T-helper 2 cell (primary cell): ENCODE data around the gene VSNL1.

Source experiments
- DNase-seq, 5 experiments: peaks; one replicate each; pipeline versions ENCODE4 v3.0.0 to v3.0.0-alpha.2; 2012 to 2022
- total RNA-seq, 2 donors: gene quantifications; one replicate each; lab custom pipeline; 2026; lab: John Stamatoyannopoulos, UW

The VSNL1 gene
- total RNA-seq = 0 reads per million in 2 donors

DNA sequence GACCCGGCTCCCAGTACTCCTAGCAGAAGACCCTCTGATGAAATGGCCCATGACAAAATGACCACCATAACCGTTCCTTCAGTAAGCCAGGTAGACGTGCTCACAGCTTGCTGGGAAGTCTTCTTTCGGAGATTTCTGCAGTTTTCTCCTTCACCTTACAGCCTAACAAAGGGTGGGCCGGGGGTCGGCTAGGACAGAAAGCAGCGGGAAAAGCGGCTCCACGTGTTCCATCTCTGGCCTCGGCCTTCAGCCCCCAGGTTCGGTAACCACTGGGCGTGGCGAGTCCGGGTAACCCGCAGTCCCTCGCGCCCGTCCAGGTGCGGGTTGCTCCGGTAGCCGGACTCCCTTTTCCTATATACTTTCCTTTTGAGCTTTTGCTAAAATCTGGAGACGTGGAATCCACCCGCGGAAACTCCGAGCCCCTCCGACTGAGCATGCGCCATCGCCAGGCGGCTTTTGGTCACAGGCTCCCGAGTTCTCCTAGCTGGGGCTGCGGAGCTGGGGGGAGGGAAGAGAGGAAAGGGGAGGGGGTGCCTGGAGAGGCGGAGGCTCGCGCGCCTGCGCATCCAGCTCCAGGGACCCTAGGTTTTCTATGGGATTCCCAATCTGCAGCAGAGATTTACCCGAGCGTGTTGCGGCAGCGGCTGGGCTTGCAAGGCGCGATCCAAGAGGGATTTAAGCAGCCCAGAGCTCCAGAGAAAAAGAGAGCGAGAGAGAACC is at the start of gene VSNL1:
VSNL1 (plus strand) TSS at position 604 of the 720 bp plus-strand sequence. CDS start 51,379 bp downstream, outside the sequence.
- DNase-seq = no peak

DNA sequence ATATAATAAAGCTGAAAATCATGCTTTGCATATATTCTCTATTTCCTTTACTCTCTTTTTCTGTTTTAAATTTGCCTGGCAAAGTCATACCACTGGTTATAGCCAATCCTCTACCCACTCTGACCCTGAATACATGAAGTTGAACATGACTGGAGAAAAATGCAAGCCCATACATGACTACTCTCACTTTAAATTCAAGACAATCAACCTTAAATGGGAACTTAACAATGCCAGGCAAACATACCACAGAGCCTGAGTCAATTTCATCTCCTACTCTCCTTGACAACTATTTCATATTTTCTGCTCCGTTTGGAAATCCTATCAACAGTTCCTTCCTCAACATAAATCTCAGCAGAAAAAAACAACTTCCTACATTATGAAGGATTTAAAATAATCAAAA is 44.9 kb upstream of the VSNL1 start:
- DNase-seq = no peak

DNA sequence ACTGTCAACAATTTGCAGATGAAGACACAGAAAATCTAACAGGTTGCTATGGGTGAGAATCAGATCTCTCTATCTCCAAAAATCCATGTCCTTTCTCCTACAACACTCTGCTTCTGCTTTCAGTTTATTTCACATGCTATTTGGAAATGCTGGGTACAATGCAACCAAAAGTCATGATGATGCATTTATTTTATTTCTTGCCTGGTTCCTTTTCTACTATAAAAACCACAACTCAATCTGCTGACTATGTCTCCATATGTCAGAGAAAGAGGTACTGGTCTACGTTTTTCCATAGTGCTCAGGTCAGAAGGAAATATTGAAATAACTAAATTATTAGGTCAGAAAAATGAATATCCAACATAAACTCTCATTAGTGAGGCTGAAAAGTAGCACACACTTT is 42.8 kb upstream of the VSNL1 start:
- no peak for DNase-seq

DNA sequence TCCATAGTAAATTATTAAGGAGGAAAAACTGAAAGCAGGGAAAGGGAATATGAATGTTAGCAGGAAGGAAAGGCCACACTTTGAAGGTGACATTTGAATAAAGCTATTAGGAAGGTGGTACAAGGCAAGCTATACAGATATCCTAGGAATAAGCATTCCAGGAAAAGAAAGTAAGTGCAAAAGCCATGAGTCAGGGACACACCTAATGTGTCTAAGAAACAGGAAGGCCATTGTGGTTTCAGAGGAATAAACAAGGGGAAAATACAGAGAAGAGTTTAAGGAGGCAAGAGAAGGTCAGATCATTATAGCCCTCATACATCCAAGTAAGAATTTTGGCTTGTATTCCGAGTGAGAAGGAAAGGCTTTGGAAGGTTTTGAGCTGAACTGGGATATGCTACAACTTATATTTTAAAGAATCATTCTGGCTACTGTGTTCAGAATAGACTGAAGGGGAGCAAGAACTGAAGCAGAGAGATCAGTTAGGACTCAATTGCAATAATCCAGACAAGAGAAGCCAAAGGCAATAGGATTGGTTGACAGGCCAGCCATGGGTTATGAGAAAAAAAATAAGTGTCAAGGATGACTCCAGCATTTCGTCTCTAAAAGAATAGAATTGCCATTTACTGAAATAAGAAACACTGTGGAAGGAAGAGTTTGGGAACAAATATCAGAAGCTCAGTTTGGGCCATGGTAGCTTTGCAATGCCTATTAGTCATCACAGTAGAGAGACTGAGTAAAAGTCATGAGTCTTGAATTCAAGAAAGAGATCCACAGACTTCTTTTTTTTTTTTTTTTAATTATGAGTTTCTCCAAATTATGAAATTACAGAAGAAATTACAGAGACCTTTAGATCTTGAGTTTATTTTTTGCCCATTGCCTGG is 33.5 kb upstream of the VSNL1 start:
- no peak for DNase-seq

DNA sequence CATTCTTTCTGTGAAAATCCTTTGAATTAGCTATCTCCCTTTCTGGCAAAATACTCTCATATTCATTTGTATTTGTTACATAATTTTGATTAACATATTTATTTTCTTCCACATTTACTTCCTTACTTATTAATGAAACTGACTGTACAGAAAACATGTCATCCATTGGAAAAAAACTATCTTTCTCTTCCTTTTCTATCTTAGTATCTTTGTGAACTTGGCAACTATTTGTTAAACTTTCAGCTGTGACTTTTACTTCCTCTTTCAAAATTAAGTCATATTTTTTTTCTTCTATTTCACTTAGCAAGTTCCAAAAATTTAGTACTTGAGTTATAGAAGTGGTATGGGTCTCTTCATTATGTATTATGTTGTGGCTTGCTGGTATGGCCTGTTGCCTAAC is 24.8 kb upstream of the VSNL1 start:
- DNase-seq = no peak

DNA sequence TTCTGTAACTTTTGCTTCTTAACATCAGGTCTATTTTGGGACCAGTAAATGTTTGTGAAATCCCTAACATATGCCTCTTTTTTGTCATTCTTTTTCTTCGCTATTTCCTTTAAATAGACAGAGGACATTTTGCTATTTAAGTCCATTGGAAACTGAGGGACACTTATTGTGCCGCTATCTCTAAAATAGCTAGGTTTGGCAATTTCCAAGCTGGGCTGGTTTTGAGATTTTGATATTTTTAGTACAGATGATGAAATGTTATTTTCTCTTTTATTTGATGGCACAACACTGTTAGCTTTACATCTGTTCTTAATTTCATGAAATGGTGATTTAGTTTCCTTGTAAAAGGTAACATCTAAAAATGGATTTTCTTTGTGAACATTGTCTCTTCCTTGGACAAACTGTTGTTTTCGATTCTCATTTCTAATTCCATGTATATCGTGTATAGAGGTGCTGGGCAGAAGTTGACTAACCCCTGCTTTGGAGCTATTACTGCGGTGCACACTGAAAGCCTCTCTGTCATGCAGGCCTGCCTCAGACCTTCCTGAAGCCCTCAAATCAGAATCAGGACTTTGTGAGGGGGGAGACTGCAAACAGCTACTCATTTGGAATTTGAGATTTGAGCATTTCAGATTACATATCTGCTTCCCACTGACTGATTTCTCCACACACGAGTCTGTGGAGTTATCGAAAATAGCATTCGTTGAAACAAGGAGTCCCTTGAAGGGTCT is 22.9 kb upstream of the VSNL1 start:
- no peak for DNase-seq

- DNase-seq = peak in 1 of 5 experiments; percentile 23
Measured at GRCh38 chr2:17518212-17519154, 22.0 kb upstream of the VSNL1 start, which contains the start of gene RAD51AP2. RAD51AP2 (minus strand) TSS chr2:17518440; CDS start chr2:17518415, 25 bp downstream.

- DNase-seq = no peak
Measured at GRCh38 chr2:17519486-17519885, 21.0 kb upstream of the VSNL1 start.

- DNase-seq = no peak
Measured at GRCh38 chr2:17520761-17521160, 19.7 kb upstream of the VSNL1 start.

DNA sequence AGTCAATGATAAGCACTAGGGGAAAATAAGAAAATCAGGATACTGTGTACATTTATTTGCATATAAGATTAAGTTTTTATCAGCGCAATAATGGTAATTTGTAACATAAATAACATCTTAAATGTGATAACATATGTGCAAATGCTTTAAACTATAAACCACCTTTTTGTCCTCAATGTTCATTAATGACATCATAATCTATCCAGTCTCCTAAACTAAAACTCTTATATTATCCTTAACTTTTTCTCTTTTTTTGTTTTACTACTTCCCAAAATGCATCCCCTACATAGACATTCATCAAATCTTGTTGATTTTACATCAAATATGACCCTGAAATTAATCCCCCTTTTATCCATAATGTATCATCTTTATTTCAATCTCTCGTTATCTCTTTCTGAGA is 18.9 kb upstream of the VSNL1 start:
- DNase-seq = no peak

- DNase-seq = no peak
Measured at GRCh38 chr2:17522303-17522702, 18.2 kb upstream of the VSNL1 start.

DNA sequence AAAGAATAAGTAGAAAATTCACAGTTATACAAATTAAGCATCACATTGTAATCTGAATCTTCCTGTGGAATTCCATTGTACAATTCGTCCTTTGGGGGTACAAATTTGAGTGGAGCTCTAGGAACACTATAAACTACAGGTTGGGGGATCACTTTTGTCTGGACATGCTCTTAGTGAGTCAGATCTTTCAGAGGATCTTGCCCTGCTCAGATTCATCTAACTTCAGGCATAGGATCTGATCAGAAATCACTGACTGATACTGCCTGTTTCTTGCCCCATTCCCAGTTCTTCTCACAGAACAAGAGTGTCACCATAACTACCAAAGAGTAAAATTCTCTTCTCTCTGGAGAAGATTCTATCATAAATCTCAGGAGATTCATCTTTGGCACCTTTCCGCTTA is 10.7 kb upstream of the VSNL1 start:
- no peak for DNase-seq

- DNase-seq = no peak
Measured at GRCh38 chr2:17533546-17533945, 7.0 kb upstream of the VSNL1 start.

GRCh38 chr2:17536416-17536815 is 4.1 kb upstream of the VSNL1 start:
- DNase-seq = no peak

- DNase-seq = no peak
Measured at GRCh38 chr2:17538022-17538843, 2.3 kb upstream of the VSNL1 start.

GRCh38 chr2:17538844-17539554 is 1.5 kb upstream of the VSNL1 start:
- DNase-seq = peak in 1 of 5 experiments; percentile 10

DNA sequence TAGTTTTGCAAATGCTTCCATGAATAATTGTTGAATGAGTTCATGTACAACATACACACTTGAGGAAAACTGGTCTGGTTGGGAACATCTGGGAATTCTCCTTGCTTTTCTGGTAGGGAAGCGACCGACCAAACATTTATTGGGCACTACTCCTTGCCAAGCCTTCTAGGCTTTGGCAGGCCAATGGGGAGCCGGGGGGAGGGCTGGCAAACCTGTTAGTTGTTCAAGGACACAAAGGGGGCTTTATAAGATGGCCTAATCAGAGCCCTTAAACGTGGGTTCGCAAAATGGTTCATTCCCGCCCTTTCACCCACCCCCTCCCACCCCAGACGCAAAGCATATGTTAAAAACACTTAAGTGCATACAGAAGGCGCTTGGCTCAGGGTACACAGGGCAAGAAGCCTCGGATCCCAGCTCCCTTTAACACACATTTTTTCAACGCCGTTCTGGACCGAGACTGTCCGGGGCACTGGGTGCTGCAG is 844 bp upstream of the VSNL1 start:
- DNase-seq = no peak

DNA sequence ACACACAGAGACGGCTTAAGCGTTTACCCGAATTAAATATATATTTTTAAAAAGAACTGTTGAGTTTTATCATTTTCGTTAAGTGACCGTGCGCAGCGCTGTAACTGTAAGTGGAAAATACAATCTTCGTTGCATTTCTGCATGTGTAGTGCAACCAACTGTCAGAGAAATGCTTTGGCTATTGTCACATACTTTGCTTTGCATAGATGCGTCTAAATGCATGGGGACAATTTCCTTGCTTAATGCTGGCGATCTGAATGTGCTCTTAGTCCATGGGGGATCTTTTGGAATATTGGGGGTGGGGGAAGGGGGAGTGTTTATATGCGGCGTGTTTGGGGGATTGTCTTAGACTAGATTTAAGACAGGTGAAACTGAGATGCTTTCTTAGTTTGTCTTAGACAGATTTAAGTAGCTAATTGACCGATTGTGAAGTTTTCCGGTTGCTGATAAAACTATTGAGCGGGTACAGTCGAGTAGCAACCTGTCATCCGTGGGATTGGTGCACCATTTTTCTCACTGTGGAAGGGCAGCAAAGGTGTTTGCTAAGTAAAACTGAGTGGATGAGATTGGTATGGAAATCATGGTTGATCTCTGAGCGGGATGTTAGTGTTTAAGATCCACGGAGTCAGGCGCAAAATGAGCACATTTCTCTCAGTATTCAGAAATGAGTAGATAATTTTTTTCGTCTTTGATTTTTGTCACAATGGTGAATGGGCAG is 476 bp downstream of the VSNL1 start:
- no peak for DNase-seq

GRCh38 chr2:17541531-17541950 is 1.0 kb downstream of the VSNL1 start:
- DNase-seq = no peak
